Measurements from ENCODE around the gene DCLK1.

- TF ChIP-seq, protein P1, sequence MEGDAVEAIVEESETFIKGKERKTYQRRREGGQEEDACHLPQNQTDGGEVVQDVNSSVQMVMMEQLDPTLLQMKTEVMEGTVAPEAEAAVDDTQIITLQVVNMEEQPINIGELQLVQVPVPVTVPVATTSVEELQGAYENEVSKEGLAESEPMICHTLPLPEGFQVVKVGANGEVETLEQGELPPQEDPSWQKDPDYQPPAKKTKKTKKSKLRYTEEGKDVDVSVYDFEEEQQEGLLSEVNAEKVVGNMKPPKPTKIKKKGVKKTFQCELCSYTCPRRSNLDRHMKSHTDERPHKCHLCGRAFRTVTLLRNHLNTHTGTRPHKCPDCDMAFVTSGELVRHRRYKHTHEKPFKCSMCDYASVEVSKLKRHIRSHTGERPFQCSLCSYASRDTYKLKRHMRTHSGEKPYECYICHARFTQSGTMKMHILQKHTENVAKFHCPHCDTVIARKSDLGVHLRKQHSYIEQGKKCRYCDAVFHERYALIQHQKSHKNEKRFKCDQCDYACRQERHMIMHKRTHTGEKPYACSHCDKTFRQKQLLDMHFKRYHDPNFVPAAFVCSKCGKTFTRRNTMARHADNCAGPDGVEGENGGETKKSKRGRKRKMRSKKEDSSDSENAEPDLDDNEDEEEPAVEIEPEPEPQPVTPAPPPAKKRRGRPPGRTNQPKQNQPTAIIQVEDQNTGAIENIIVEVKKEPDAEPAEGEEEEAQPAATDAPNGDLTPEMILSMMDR (conservative IDR thresholded peaks at IDR 0.05; ENCODE audit: low read length) = no peak
- TF ChIP-seq EZH2phosphoT487 (IDR thresholded peaks at IDR 0.05; ENCODE audit: borderline replicate concordance) = no peak
Observed at GRCh38 chr13:36089130-36089647, 42.0 kb downstream of the DCLK1 start.

Measured in Loucy (cell line).